OCI-LY1 (cell line): Measurements from ENCODE around the gene TST.

Experiments used
- H2AFZ ChIP-seq: fragments of 200-600 bp; sonication (generic), shearing (Covaris generic); 2 replicates; pipeline ENCODE4 v1.6.0; 2014; ENCODE audit warnings: antibody characterized with exemption, mild to moderate bottlenecking, low read length
- H3F3A ChIP-seq: fragments of 200-600 bp; sonication (generic), shearing (Covaris generic); 2 replicates; pipeline ENCODE4 v1.6.0; 2014; ENCODE audit warnings: mild to moderate bottlenecking, antibody characterized with exemption, low read length, moderate library complexity; ENCODE audit not compliant: insufficient read depth
- H3K27ac ChIP-seq: fragments of 200-600 bp; sonication (generic); 2 replicates; pipeline ENCODE4 v1.5.1; 2014; ENCODE audit warnings: low read length, mixed run types, mild to moderate bottlenecking, low read depth; ENCODE audit not compliant: poor library complexity, severe bottlenecking
- H3K27me3 ChIP-seq: fragments of 200-600 bp; sonication (generic); 2 replicates; pipeline ENCODE4 v1.6.0; 2014; ENCODE audit warnings: antibody characterized with exemption, mild to moderate bottlenecking, low read length, moderate library complexity; ENCODE audit not compliant: insufficient read depth
- H3K36me3 ChIP-seq: fragments of 200-600 bp; sonication (generic); 2 replicates; pipeline ENCODE4 v1.6.1; 2014; ENCODE audit warnings: mild to moderate bottlenecking, antibody characterized with exemption, low read length, moderate library complexity, mixed read lengths; ENCODE audit not compliant: insufficient read depth
- H3K4me1 ChIP-seq: fragments of 200-600 bp; sonication (generic); 2 replicates; pipeline ENCODE4 v1.5.1; 2014; ENCODE audit warnings: mild to moderate bottlenecking, low read length, moderate library complexity; ENCODE audit not compliant: insufficient read depth, severe bottlenecking
- H3K4me2 ChIP-seq: fragments of 200-600 bp; sonication (generic), shearing (Covaris generic); 2 replicates; pipeline ENCODE4 v1.6.1; 2014; ENCODE audit warnings: low read length
- H3K4me3 ChIP-seq: fragments of 200-600 bp; sonication (generic); 2 replicates; pipeline ENCODE4 v1.5.1; 2014; ENCODE audit warnings: low read length, low read depth, mild to moderate bottlenecking, mixed read lengths; ENCODE audit not compliant: poor library complexity, severe bottlenecking
- H3K79me2 ChIP-seq: fragments of 200-600 bp; shearing (Covaris generic); 2 replicates; pipeline ENCODE4 v1.6.1; 2016; ENCODE audit warnings: mixed run types, low read length, mixed read lengths; ENCODE audit not compliant: insufficient read depth
- H3K9ac ChIP-seq: fragments of 200-600 bp; sonication (generic), shearing (Covaris generic); 2 replicates; pipeline ENCODE4 v1.6.1; 2014; ENCODE audit warnings: mild to moderate bottlenecking, low read length, mixed read lengths
- H3K9me2 ChIP-seq: fragments of 200-600 bp; sonication (generic), shearing (Covaris generic); 2 replicates; pipeline ENCODE4 v1.6.1; 2014; ENCODE audit warnings: low read depth, mild to moderate bottlenecking, low read length, mixed read lengths
- H3K9me3 ChIP-seq: fragments of 200-600 bp; shearing (Covaris generic); 2 replicates; pipeline ENCODE4 v1.6.1; 2014; ENCODE audit warnings: low read length, mixed read lengths
- H4K20me1 ChIP-seq: fragments of 200-600 bp; sonication (generic), shearing (Covaris generic); 2 replicates; pipeline ENCODE4 v1.6.0; 2016; ENCODE audit warnings: mild to moderate bottlenecking, low read length; ENCODE audit not compliant: insufficient read depth
- CTCF ChIP-seq: fragments of 200-600 bp; sonication (generic), shearing (Covaris generic); IDR thresholded peaks from 2 replicates; pipeline ENCODE4 v1.5.1; 2017; ENCODE audit warnings: mild to moderate bottlenecking, antibody characterized with exemption, low read length, moderate library complexity, mixed read lengths
- EZH2 ChIP-seq: fragments of 200-600 bp; sonication (generic), shearing (Covaris generic); IDR thresholded peaks from 2 replicates; pipeline ENCODE4 v1.8.0; 2017; ENCODE audit warnings: borderline replicate concordance, mixed run types, mild to moderate bottlenecking, antibody characterized with exemption, low read length, moderate library complexity, mixed read lengths

TST gene

GRCh38 chr22:37010976-37011375 lies 8.3 kb downstream of the TST start:
- TF ChIP-seq CTCF, result no peak
- no peak for TF ChIP-seq EZH2
- Histone ChIP-seq H3K27ac (no peak overlapping the region), H4K20me1 (no peaks in the 10 kb centered on the region), H3K79me2 (no peaks in the 10 kb centered on the region), H3K9me2 (no peaks in the 10 kb centered on the region), H3K4me1 (no peaks in the 10 kb centered on the region), H3K9ac (no peak overlapping the region), H2AFZ (no peak overlapping the region), H3K9me3 (no peaks in the 10 kb centered on the region), H3K4me2 (no peak overlapping the region), H3K4me3 (no peak overlapping the region), H3F3A (no peaks in the 10 kb centered on the region), H3K36me3 (no peaks in the 10 kb centered on the region), H3K27me3 (no peaks in the 10 kb centered on the region)

DNA sequence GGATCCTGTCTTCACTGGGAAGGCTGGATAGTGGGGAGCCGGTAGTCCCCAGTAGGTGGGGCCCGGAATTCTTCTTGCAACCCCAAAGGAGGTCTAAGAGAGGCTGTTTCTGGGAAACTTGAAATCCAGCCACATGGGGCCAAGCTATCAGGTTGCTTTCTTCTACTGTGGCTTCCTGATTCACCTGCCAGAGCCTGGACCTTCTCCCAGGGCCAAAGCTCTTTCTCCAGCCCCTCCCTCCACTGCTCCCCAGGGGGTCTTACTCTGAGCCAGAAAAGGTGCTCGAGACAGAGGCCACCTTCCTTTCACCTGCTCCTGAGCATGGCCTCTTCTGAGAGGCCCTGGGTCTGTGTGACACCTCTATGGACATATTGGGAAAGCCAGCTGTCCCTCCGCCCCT lies 9.1 kb downstream of the TST start:
- Histone ChIP-seq H3K4me1 (no peaks in the 10 kb centered on the region), H3K27me3 (no peaks in the 10 kb centered on the region; the same call in 1 of the 2 replicates), H3F3A (no peaks in the 10 kb centered on the region), H3K79me2 (no peaks in the 10 kb centered on the region), H3K27ac (no peak overlapping the region), H3K9ac (no peak overlapping the region), H2AFZ (no peak overlapping the region), H3K36me3 (no peaks in the 10 kb centered on the region), H3K9me3 (no peaks in the 10 kb centered on the region), H4K20me1 (no peaks in the 10 kb centered on the region), H3K9me2 (no peaks in the 10 kb centered on the region), H3K4me3 (no peak overlapping the region), H3K4me2 (no peak overlapping the region)
- TF ChIP-seq EZH2 (no peak), CTCF (no peak)

DNA sequence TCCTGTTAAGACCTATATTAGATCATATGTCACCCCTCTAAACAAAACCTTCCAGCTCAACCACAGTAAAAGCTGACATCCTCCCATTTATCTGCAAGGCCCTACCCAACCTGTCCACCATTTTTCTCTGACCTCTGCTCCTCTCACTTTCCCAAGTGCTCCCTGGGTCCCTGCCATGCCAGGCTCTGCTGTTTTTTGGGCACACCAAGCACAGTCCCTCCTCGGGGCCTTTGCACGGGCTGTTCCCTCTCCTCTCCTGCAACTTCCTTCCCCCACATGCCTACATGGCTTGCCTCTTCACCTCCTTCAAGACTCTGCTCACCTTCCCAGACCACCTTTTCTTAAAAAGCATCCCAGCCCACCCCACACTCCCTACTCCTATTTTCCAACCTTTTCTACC lies 9.8 kb downstream of the TST start:
- Histone ChIP-seq H3K79me2 (no peaks in the 10 kb centered on the region), H3K27me3 (no peaks in the 10 kb centered on the region; the same call in 1 of the 2 replicates)

DNA sequence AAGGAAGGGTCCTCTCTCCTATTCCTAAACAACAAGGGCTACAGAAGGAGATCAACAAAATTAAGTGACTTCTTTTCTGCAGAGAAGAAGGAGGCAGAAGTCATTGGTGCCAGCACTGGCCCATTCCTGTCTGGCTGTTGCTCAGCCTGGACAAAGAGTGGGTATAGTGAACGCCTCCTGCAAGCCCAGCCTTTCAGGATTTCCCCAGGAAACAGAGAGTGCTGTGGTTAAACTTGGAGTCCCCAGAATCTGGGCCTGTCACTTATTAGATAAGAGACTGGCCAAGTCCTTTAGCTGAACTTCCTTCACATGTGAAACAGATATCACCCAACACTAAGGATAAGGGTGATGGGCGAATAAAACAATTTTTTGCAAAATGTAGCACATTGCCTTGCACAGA lies 10.9 kb downstream of the TST start:
- H3K9me2 ChIP-seq, result no peaks in the 10 kb centered on the region
- H3K4me3 ChIP-seq, result no peak overlapping the region
- TF ChIP-seq CTCF (no peak), EZH2 (no peak)
- no peaks in the 10 kb centered on the region for H3K36me3 ChIP-seq
- no peaks in the 10 kb centered on the region for H3K4me1 ChIP-seq
- H4K20me1 ChIP-seq, result no peaks in the 10 kb centered on the region
- no peaks in the 10 kb centered on the region; the same call in 1 of the 2 replicates for H3K27me3 ChIP-seq
- no peaks in the 10 kb centered on the region for H3K79me2 ChIP-seq
- H3K4me2 ChIP-seq, result no peak overlapping the region
- H3K27ac ChIP-seq, result no peak overlapping the region
- H3K9me3 ChIP-seq, result no peaks in the 10 kb centered on the region
- H3K9ac ChIP-seq, result no peak overlapping the region
- H2AFZ ChIP-seq, result no peak overlapping the region
- H3F3A ChIP-seq, result no peaks in the 10 kb centered on the region

More for the DNA sequence above, 9.8 kb downstream of the TST start:
- no peak for TF ChIP-seq EZH2
- Histone ChIP-seq H3K36me3 (no peaks in the 10 kb centered on the region), H3K4me1 (no peaks in the 10 kb centered on the region), H3K9me2 (no peaks in the 10 kb centered on the region), H3K9me3 (no peaks in the 10 kb centered on the region), H4K20me1 (no peaks in the 10 kb centered on the region), H3F3A (no peaks in the 10 kb centered on the region), H3K4me2 (no peak overlapping the region), H3K4me3 (no peak overlapping the region), H2AFZ (no peak overlapping the region), H3K27ac (no peak overlapping the region), H3K9ac (no peak overlapping the region)
